Glutamatergic neuron (in vitro differentiated cells): ENCODE measurements around the gene GPR153. TPM values are rescaled to one million over a fixed set of nuclear protein-coding genes. Genes with fewer than 3 reads are reported as not detected.

Experiments used
- DNase-seq: peaks from one replicate; pipeline ENCODE4 v3.0.0; 2022
- H3K27ac Mint-ChIP-seq: one replicate; pipeline ENCODE4 v1.8.0; 2020; ENCODE audit warnings: mild to moderate bottlenecking, mixed read lengths, inconsistent platforms; ENCODE audit not compliant: unreplicated experiment
- H3K27me3 Mint-ChIP-seq: one replicate; pipeline ENCODE4 v1.8.0; 2020; ENCODE audit warnings: mild to moderate bottlenecking, moderate library complexity, mixed read lengths, inconsistent platforms; ENCODE audit not compliant: unreplicated experiment
- H3K36me3 Mint-ChIP-seq: one replicate; pipeline ENCODE4 v1.8.0; 2020; ENCODE audit warnings: mild to moderate bottlenecking, mixed read lengths, inconsistent platforms; ENCODE audit not compliant: unreplicated experiment
- H3K4me1 Mint-ChIP-seq: one replicate; pipeline ENCODE4 v1.8.0; 2020; ENCODE audit warnings: mild to moderate bottlenecking, low read depth, mixed read lengths, inconsistent platforms; ENCODE audit not compliant: unreplicated experiment
- H3K4me3 Mint-ChIP-seq: one replicate; pipeline ENCODE4 v1.8.0; 2020; ENCODE audit warnings: mild to moderate bottlenecking, mixed read lengths, inconsistent platforms; ENCODE audit not compliant: unreplicated experiment
- H3K9me3 Mint-ChIP-seq: one replicate; pipeline ENCODE4 v1.8.0; 2020; ENCODE audit warnings: mild to moderate bottlenecking, moderate library complexity, mixed read lengths, inconsistent platforms; ENCODE audit not compliant: unreplicated experiment
- CTCF ChIP-seq: fragments of 200-600 bp; sonication (generic); IDR thresholded peaks from one replicate; pipeline ENCODE4 v1.5.0; 2021; ENCODE audit not compliant: partially characterized antibody, unreplicated experiment
- total RNA-seq: library from RNA; stranded (reverse); fragmentation: NEBNext Ultra II Directional; extraction: Animal tissue kit (Norgen Biotek cat#: 25700); gene quantifications from one replicate; pipeline ENCODE4 v1.2.1, GENCODE V29; 2021; ENCODE audit not compliant: unreplicated experiment

GPR153 gene
- total RNA-seq, 1 donor from 2014 or later: 174 TPM

- no peak overlapping the region for H3K27ac Mint-ChIP-seq
Observed at GRCh38 chr1:6307099-6307498, 46.2 kb upstream of the GPR153 start.

GRCh38 chr1:6303397-6304012 lies 42.6 kb upstream of the GPR153 start:
- DNase-seq: no peak
- Mint-ChIP-seq H3K36me3 (peaks cover 12% of the 10 kb centered on the region), H3K4me3 (peak overlapping the region; percentile 49), H3K4me1 (peaks cover 32% of the 10 kb centered on the region), H3K27ac (peak overlapping the region; percentile 94), H3K27me3 (peaks cover 17% of the 10 kb centered on the region), H3K9me3 (peaks cover 20% of the 10 kb centered on the region)
- TF ChIP-seq CTCF: no peak

More at GRCh38 chr1:6307099-6307498, 46.2 kb upstream of the GPR153 start:
- H3K36me3 Mint-ChIP-seq: peaks cover 19% of the 10 kb centered on the region
- peaks cover 13% of the 10 kb centered on the region for H3K4me1 Mint-ChIP-seq
- H3K27me3 Mint-ChIP-seq: peaks cover 8% of the 10 kb centered on the region
- peaks cover 8% of the 10 kb centered on the region for H3K9me3 Mint-ChIP-seq
- no peak for DNase-seq
- TF ChIP-seq CTCF: no peak
- no peak overlapping the region for H3K4me3 Mint-ChIP-seq

- no peak overlapping the region for H3K4me3 Mint-ChIP-seq
Observed at GRCh38 chr1:6302568-6302967, 41.7 kb upstream of the GPR153 start.

GRCh38 chr1:6301526-6301925 lies 40.6 kb upstream of the GPR153 start:
- H3K27me3 Mint-ChIP-seq: peaks cover 16% of the 10 kb centered on the region

More at GRCh38 chr1:6302568-6302967, 41.7 kb upstream of the GPR153 start:
- no peak for TF ChIP-seq CTCF
- H3K36me3 Mint-ChIP-seq: peaks cover 12% of the 10 kb centered on the region
- peaks cover 15% of the 10 kb centered on the region for H3K9me3 Mint-ChIP-seq
- peak overlapping the region; percentile 68 for H3K27ac Mint-ChIP-seq
- DNase-seq: no peak
- H3K27me3 Mint-ChIP-seq: peaks cover 17% of the 10 kb centered on the region
- peaks cover 35% of the 10 kb centered on the region for H3K4me1 Mint-ChIP-seq

More at GRCh38 chr1:6301526-6301925, 40.6 kb upstream of the GPR153 start:
- Mint-ChIP-seq H3K4me3 (no peak overlapping the region), H3K9me3 (peaks cover 17% of the 10 kb centered on the region), H3K27ac (no peak overlapping the region), H3K36me3 (peaks cover 7% of the 10 kb centered on the region), H3K4me1 (peaks cover 37% of the 10 kb centered on the region)
- no peak for TF ChIP-seq CTCF
- no peak for DNase-seq
